PC-3 (cell line): Measurements from ENCODE around the gene CTNND2. TPM values are rescaled to one million over a fixed set of nuclear protein-coding genes. Genes with fewer than 3 reads are reported as not detected.
A peak's percentile ranks its signal among the peaks of the same experiment; 100 is the strongest.

Experiments
- ATAC-seq: fragments of 200-7000 bp; cut with Tn5 transposase; 2 replicates; pipeline ENCODE4 v1.9.1; 2020; ENCODE audit warnings: mild to moderate bottlenecking, moderate library complexity
- BruUV-seq: library from RNA; stranded (reverse); fragments of 400-500 nt; replicated peaks from 2 replicates; lab custom pipeline; 2021; lab: Mats Ljungman, UMichigan
- CTCF ChIA-PET: fragments of 300-600 bp; sonication (Branson Sonifier 250); formaldehyde crosslinking; loops from one replicate; lab custom pipeline; 2022; ENCODE audit warnings: antibody characterized with exemption; lab: Charles Lee
- POLR2A ChIA-PET: fragments of 300-600 bp; sonication (Branson Sonifier 250); formaldehyde crosslinking; loops from one replicate; lab custom pipeline; 2022; ENCODE audit warnings: antibody characterized with exemption; ENCODE audit not compliant: unreplicated experiment; lab: Charles Lee
- DNase-seq: peaks from one replicate; pipeline ENCODE4 v3.0.0-alpha.2; 2015
- H2AFZ ChIP-seq: fragments of 300-600 bp; sonication (generic); 2 replicates; pipeline ENCODE4 v1.6.0; 2016; ENCODE audit warnings: antibody characterized with exemption, low read length
- H3F3A ChIP-seq: fragments of 300-600 bp; sonication (generic); one replicate; pipeline ENCODE4 v1.6.0; 2017; ENCODE audit warnings: antibody characterized with exemption, low read length, control low read depth, mild to moderate bottlenecking; ENCODE audit not compliant: unreplicated experiment
- H3K27ac ChIP-seq: fragments of 300-600 bp; sonication (generic); 2 replicates; pipeline ENCODE4 v1.5.1; 2016; ENCODE audit warnings: mild to moderate bottlenecking, low read length
- H3K27me3 ChIP-seq: fragments of 300-600 bp; sonication (generic); 2 replicates; pipeline ENCODE4 v1.6.1; 2016; ENCODE audit warnings: low read length, mixed read lengths
- H3K36me3 ChIP-seq: fragments of 300-600 bp; sonication (generic); 2 replicates; pipeline ENCODE4 v1.6.1; 2016; ENCODE audit warnings: low read depth, mixed run types, low read length, mixed read lengths
- H3K4me1 ChIP-seq: fragments of 300-600 bp; sonication (generic); 2 replicates; pipeline ENCODE4 v1.5.1; 2016; ENCODE audit warnings: low read length; ENCODE audit not compliant: insufficient read depth
- H3K4me2 ChIP-seq: fragments of 300-600 bp; sonication (generic); 2 replicates; pipeline ENCODE4 v1.6.0; 2016; ENCODE audit warnings: low read length
- H3K4me3 ChIP-seq: fragments of 300-600 bp; sonication (generic); 2 replicates; pipeline ENCODE4 v1.5.1; 2016; ENCODE audit warnings: mild to moderate bottlenecking, low read length, mixed read lengths
- H3K79me2 ChIP-seq: fragments of 300-600 bp; sonication (generic); 2 replicates; pipeline ENCODE4 v1.6.1; 2017; ENCODE audit warnings: low read length, mixed read lengths
- H3K9ac ChIP-seq: fragments of 300-600 bp; sonication (generic); 2 replicates; pipeline ENCODE4 v1.6.0; 2016; ENCODE audit warnings: mild to moderate bottlenecking, low read length
- H3K9me2 ChIP-seq: fragments of 300-600 bp; sonication (generic); replicated peaks from 2 replicates; pipeline ENCODE4 v1.6.1; 2016; ENCODE audit warnings: mixed run types, low read length, mixed read lengths
- H3K9me3 ChIP-seq: fragments of 300-600 bp; sonication (generic); 2 replicates; pipeline ENCODE4 v1.6.1; 2016; ENCODE audit warnings: low read length, mixed read lengths
- H4K20me1 ChIP-seq: fragments of 300-600 bp; sonication (generic); 2 replicates; pipeline ENCODE4 v1.6.1; 2016; ENCODE audit warnings: low read length, mixed read lengths
- CTCF ChIP-seq: fragments of 300-600 bp; sonication (generic); conservative IDR thresholded peaks from 2 replicates; pipeline ENCODE4 v1.5.1; 2017; ENCODE audit warnings: antibody characterized with exemption, low read depth, mild to moderate bottlenecking, low read length
- EZH2 ChIP-seq: fragments of 300-600 bp; sonication (generic); IDR thresholded peaks from one replicate; pipeline ENCODE4 v1.6.1; 2017; ENCODE audit warnings: antibody characterized with exemption, mild to moderate bottlenecking, low read length; ENCODE audit not compliant: unreplicated experiment
- EZH2phosphoT487 ChIP-seq: fragments of 300-600 bp; sonication (generic); IDR thresholded peaks from 2 replicates; pipeline ENCODE4 v1.6.1; 2018; ENCODE audit warnings: mild to moderate bottlenecking, antibody characterized with exemption, low read length, borderline replicate concordance
- intact Hi-C: fragments of 100-400 bp; cut with micrococcal nuclease; formaldehyde crosslinking; loops from 2 replicates; pipeline ENCODE4 v1.9.0; 2023
- total RNA-seq: library from RNA; depleted of rRNA; stranded (reverse); fragments of >200 nt; gene quantifications from 2 replicates; pipeline ENCODE4 v1.2.3, GENCODE V29; 2014

Gene CTNND2
- total RNA-seq, 1 experiment from 2014 or later: 1.8 TPM

- ChIA-PET CTCF (no interaction called here), POLR2A (no interaction called here)
- peak; percentile 87 for ATAC-seq
Observed at GRCh38 chr5:11785771-11786352, 118.4 kb downstream of the CTNND2 start.

GRCh38 chr5:11780641-11781345 is 123.5 kb downstream of the CTNND2 start:
- Histone ChIP-seq H3K4me3 (no peak overlapping the region), H3K27ac (no peak overlapping the region), H2AFZ (no peak overlapping the region), H3K4me2 (no peak overlapping the region), H4K20me1 (no peaks in the 10 kb centered on the region), H3F3A (no peaks in the 10 kb centered on the region), H3K9ac (no peak overlapping the region), H3K27me3 (no peaks in the 10 kb centered on the region), H3K36me3 (no peaks in the 10 kb centered on the region), H3K4me1 (peaks cover 7% of the 10 kb centered on the region), H3K9me3 (no peaks in the 10 kb centered on the region), H3K79me2 (no peaks in the 10 kb centered on the region), H3K9me2 (no peaks in the 10 kb centered on the region)
- DNase-seq (no peak), ATAC-seq (no peak)
- TF ChIP-seq EZH2phosphoT487 (no peak), EZH2 (no peak), CTCF (no peak)
- ChIA-PET POLR2A (no interaction called here), CTCF (interaction anchor here (0.6 kb wide), 1 partner anchor 232 kb away, joined by 4 read pairs; no protein-coding TSS in a partner anchor)
- no TSS peak for BruUV-seq
- intact Hi-C loops: no loop called here

More at GRCh38 chr5:11785771-11786352, 118.4 kb downstream of the CTNND2 start:
- H3K79me2 ChIP-seq: no peaks in the 10 kb centered on the region
- 0 out of 2 replicates have a peak overlapping the region, but pooled peaks have one; percentile 18 for H2AFZ ChIP-seq
- H3K9me2 ChIP-seq: no peaks in the 10 kb centered on the region
- intact Hi-C loops: no loop called here
- H3F3A ChIP-seq: no peaks in the 10 kb centered on the region
- no peaks in the 10 kb centered on the region for H3K9me3 ChIP-seq
- peak overlapping the region; percentile 15; the same call in 1 of the 2 replicates for H3K4me2 ChIP-seq
- peaks cover 10% of the 10 kb centered on the region for H3K4me1 ChIP-seq
- no peaks in the 10 kb centered on the region for H3K27me3 ChIP-seq
- H3K9ac ChIP-seq: no peak overlapping the region
- DNase-seq: peak; percentile 69
- no peaks in the 10 kb centered on the region for H3K36me3 ChIP-seq
- BruUV-seq: no TSS peak
- H4K20me1 ChIP-seq: no peaks in the 10 kb centered on the region
- no peak overlapping the region for H3K27ac ChIP-seq
- H3K4me3 ChIP-seq: no peak overlapping the region
- TF ChIP-seq EZH2 (no peak), CTCF (no peak), EZH2phosphoT487 (no peak)

GRCh38 chr5:11777096-11777495 is 127.2 kb downstream of the CTNND2 start:
- no peak overlapping the region for H3K27ac ChIP-seq
- no peaks in the 10 kb centered on the region for H3F3A ChIP-seq
- TF ChIP-seq CTCF (no peak), EZH2phosphoT487 (no peak), EZH2 (no peak)
- DNase-seq: peak; percentile 19
- BruUV-seq: no TSS peak
- H3K4me2 ChIP-seq: no peak overlapping the region
- H3K36me3 ChIP-seq: no peaks in the 10 kb centered on the region
- H3K4me3 ChIP-seq: no peak overlapping the region
- no peaks in the 10 kb centered on the region for H3K4me1 ChIP-seq
- no peaks in the 10 kb centered on the region for H3K79me2 ChIP-seq
- no peaks in the 10 kb centered on the region for H3K9me3 ChIP-seq
- H3K27me3 ChIP-seq: no peaks in the 10 kb centered on the region
- H3K9ac ChIP-seq: no peak overlapping the region
- ChIA-PET CTCF (no interaction called here), POLR2A (no interaction called here)
- no peak for ATAC-seq
- intact Hi-C loops: no loop called here
- H2AFZ ChIP-seq: no peak overlapping the region
- H3K9me2 ChIP-seq: no peaks in the 10 kb centered on the region
- H4K20me1 ChIP-seq: no peaks in the 10 kb centered on the region
